Measurements from ENCODE around the gene BMAL1.

DNA sequence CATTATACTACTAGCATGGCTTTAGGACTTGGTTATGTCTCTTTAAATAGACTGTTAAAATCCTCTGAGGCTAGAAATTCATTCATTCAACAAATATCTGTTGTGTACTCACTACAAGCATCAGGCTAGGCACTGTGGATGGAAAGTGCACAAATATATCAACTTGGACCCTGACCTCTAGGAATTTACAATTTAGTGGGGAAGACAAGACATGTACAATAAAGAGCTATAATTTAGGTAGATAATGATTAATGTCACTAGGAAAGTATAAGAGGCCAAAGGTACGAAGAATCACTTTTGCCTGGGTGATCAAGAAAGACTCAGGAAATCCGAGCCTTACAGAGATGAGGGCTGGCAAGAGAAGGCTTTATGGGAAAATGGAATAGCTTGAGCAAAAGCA is 25.6 kb upstream of the BMAL1 start:
- TF ChIP-seq, protein P1, sequence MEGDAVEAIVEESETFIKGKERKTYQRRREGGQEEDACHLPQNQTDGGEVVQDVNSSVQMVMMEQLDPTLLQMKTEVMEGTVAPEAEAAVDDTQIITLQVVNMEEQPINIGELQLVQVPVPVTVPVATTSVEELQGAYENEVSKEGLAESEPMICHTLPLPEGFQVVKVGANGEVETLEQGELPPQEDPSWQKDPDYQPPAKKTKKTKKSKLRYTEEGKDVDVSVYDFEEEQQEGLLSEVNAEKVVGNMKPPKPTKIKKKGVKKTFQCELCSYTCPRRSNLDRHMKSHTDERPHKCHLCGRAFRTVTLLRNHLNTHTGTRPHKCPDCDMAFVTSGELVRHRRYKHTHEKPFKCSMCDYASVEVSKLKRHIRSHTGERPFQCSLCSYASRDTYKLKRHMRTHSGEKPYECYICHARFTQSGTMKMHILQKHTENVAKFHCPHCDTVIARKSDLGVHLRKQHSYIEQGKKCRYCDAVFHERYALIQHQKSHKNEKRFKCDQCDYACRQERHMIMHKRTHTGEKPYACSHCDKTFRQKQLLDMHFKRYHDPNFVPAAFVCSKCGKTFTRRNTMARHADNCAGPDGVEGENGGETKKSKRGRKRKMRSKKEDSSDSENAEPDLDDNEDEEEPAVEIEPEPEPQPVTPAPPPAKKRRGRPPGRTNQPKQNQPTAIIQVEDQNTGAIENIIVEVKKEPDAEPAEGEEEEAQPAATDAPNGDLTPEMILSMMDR (IDR thresholded peaks at IDR 0.05) = no peak
- TF ChIP-seq POLR2A (IDR thresholded peaks at IDR 0.05) = no peak

All from Peyer's patch (tissue), 4 donors.